Endothelial cell of umbilical vein (primary cell): ENCODE data around the gene SPSB1. TPM values are rescaled to one million over a fixed set of nuclear protein-coding genes. Genes with fewer than 3 reads are reported as not detected.

Experiments used
- BruUV-seq: library from RNA; stranded (reverse); fragments of 400-500 nt; replicated peaks from 2 replicates; lab custom pipeline; 2021; lab: Mats Ljungman, UMichigan
- CTCF ChIA-PET: fragments of 300-600, 350-600 bp; sonication (Branson Sonifier 250); formaldehyde crosslinking; loops from one replicate; lab custom pipeline; 2021; ENCODE audit warnings: antibody characterized with exemption, inconsistent platforms; lab: Charles Lee
- POLR2A ChIA-PET: fragments of 300-600, 350-600 bp; sonication (Branson Sonifier 250); formaldehyde crosslinking; loops from one replicate; lab custom pipeline; 2021; ENCODE audit warnings: antibody characterized with exemption, inconsistent platforms; lab: Charles Lee
- DNase-seq: peaks from one replicate; pipeline ENCODE4 v3.0.0-alpha.2; 2011; ENCODE audit warnings: low read depth, low spot score
- FAIRE-seq: peaks from 2 replicates; lab custom pipeline; 2011; peaks lifted over from hg19 to GRCh38; lab: Jason Lieb, UNC
- H2AFZ ChIP-seq: 2 replicates; pipeline ENCODE4 v1.6.0; 2012; ENCODE audit warnings: low read depth, low read length, control low read depth, inconsistent platforms
- H3K27ac ChIP-seq: 2 replicates; pipeline ENCODE4 v1.5.1; 2011; ENCODE audit warnings: low read depth, mild to moderate bottlenecking, control low read depth, low read length, moderate library complexity; ENCODE audit not compliant: insufficient read depth
- H3K27me3 ChIP-seq, 2 experiments: 2 replicates each; pipeline versions ENCODE4 v1.6.0 to v1.6.1; 2011; ENCODE audit warnings: low read length in 2 of 2, mixed read lengths in 1 of 2; ENCODE audit not compliant: control insufficient read depth in 2 of 2, insufficient read depth in 2 of 2
- H3K36me3 ChIP-seq, 2 experiments: 2 replicates in 1 of 2; 3 replicates in 1 of 2; pipeline ENCODE4 v1.5.1; 2011; ENCODE audit warnings: low read length in 2 of 2, mild to moderate bottlenecking in 1 of 2, moderate library complexity in 1 of 2; ENCODE audit not compliant: control insufficient read depth in 2 of 2, insufficient read depth in 2 of 2; ENCODE audit errors: extremely low read depth in 1 of 2
- H3K4me1 ChIP-seq: 3 replicates; pipeline ENCODE4 v1.5.1; 2011; ENCODE audit warnings: mild to moderate bottlenecking, low read length; ENCODE audit not compliant: control insufficient read depth, insufficient read depth; ENCODE audit errors: extremely low read depth
- H3K4me2 ChIP-seq: 2 replicates; pipeline ENCODE4 v1.6.1; 2011; ENCODE audit warnings: low read length, control low read depth, mixed read lengths; ENCODE audit not compliant: insufficient read depth
- H3K4me3 ChIP-seq, 3 experiments: fragments of 200-600 bp in 1 of 3; sonication (generic), shearing (Covaris generic) in 1 of 3; replicated peaks in 1 of 3; 2 replicates each; pipeline ENCODE4 v1.5.1; 2011 to 2016; ENCODE audit warnings: control low read depth in 3 of 3, low read length in 3 of 3, mild to moderate bottlenecking in 2 of 3, inconsistent platforms in 1 of 3, low read depth in 1 of 3, moderate library complexity in 1 of 3; ENCODE audit not compliant: insufficient read depth in 1 of 3
- H3K79me2 ChIP-seq: 2 replicates; pipeline ENCODE4 v1.6.0; 2012; ENCODE audit warnings: low read length, inconsistent platforms; ENCODE audit not compliant: control insufficient read depth, insufficient read depth
- H3K9ac ChIP-seq: replicated peaks from 2 replicates; pipeline ENCODE3; 2011; ENCODE audit warnings: low read length, control low read depth; ENCODE audit not compliant: insufficient read depth; ENCODE audit errors: extremely low read depth
- H3K9me1 ChIP-seq: replicated peaks from 3 replicates; pipeline ENCODE4 v1.6.0; 2011; ENCODE audit warnings: mild to moderate bottlenecking, low read length; ENCODE audit not compliant: control insufficient read depth, insufficient read depth; ENCODE audit errors: extremely low read depth
- H3K9me3 ChIP-seq: replicated peaks from 2 replicates; pipeline ENCODE4 v1.5.1; 2012; ENCODE audit warnings: low read length, inconsistent platforms; ENCODE audit not compliant: control insufficient read depth, insufficient read depth
- H4K20me1 ChIP-seq: replicated peaks from 2 replicates; pipeline ENCODE3; 2011; ENCODE audit warnings: mild to moderate bottlenecking, low read length; ENCODE audit not compliant: control insufficient read depth, insufficient read depth; ENCODE audit errors: extremely low read depth
- EZH2 ChIP-seq: IDR thresholded peaks from 2 replicates; pipeline ENCODE4 v1.6.1; 2012; ENCODE audit warnings: borderline replicate concordance, low read depth, mild to moderate bottlenecking, moderate library complexity, low read length, inconsistent platforms; ENCODE audit not compliant: severe bottlenecking
- FOS ChIP-seq: IDR thresholded peaks from 2 replicates; pipeline ENCODE4 v1.6.1; 2011; ENCODE audit warnings: mild to moderate bottlenecking, low read length, moderate library complexity, borderline replicate concordance; ENCODE audit not compliant: insufficient read depth
- GATA2 ChIP-seq: IDR thresholded peaks from 2 replicates; pipeline ENCODE4 v1.7.0; 2011; ENCODE audit warnings: low read depth, mild to moderate bottlenecking, moderate library complexity, mixed read lengths, low read length; ENCODE audit not compliant: insufficient read length, insufficient read depth
- JUN ChIP-seq: IDR thresholded peaks from 2 replicates; pipeline ENCODE4 v1.6.1; 2011; ENCODE audit warnings: borderline replicate concordance, low read depth; ENCODE audit not compliant: insufficient read length, insufficient read depth
- MYC ChIP-seq: IDR thresholded peaks from one replicate; pipeline ENCODE4 v1.6.1; 2011; ENCODE audit warnings: mild to moderate bottlenecking, low read depth, low read length
- POLR2A ChIP-seq: IDR thresholded peaks from 2 replicates; pipeline ENCODE4 v1.6.1; 2012; ENCODE audit warnings: low read depth, mild to moderate bottlenecking, control low read depth, low read length
- POLR2AphosphoS5 ChIP-seq: IDR thresholded peaks from 2 replicates; pipeline ENCODE4 v1.6.1; 2012; ENCODE audit warnings: low read depth, mild to moderate bottlenecking, control low read depth, low read length, moderate library complexity; ENCODE audit not compliant: insufficient read depth
- dilution Hi-C: fragments of 300-500 bp; cut with MboI; formaldehyde crosslinking; loops from one replicate; pipeline ENCODE4 v1.15.0; 2019; ENCODE audit warnings: low sequenced_read_pairs; ENCODE audit not compliant: extremely low pct_ligation_motif_present
- intact Hi-C: fragments of 100-400 bp; cut with micrococcal nuclease; formaldehyde crosslinking; loops from one replicate; pipeline ENCODE4 v1.10.0; 2022
- polyA plus RNA-seq, 4 experiments: library from polyadenylated mRNA; depleted of rRNA in 3 of 4; stranded (reverse) in 3 of 4; unstranded in 1 of 4; fragments of >200 nt; gene quantifications; 2 replicates each; pipeline versions ENCODE4 v1.2.1 to v1.2.3, GENCODE V29; 2011 to 2012; ENCODE audit warnings: missing spikeins in 1 of 4
- total RNA-seq: library from RNA; stranded (reverse); gene quantifications from 2 replicates; pipeline ENCODE4 v1.2.3, GENCODE V29; 2021
- TF ChIP-seq, protein P1 (sequence below), 2 donors: IDR thresholded peaks; 1 replicate in 1 of 2; 2 replicates in 1 of 2; pipeline ENCODE4 v1.5.1; 2011; ENCODE audit warnings: low read length in 2 of 2, mild to moderate bottlenecking in 2 of 2, moderate library complexity in 2 of 2, control low read depth in 1 of 2, inconsistent platforms in 1 of 2, low read depth in 1 of 2; ENCODE audit not compliant: insufficient read depth in 1 of 2; ENCODE audit errors: extremely low read depth in 1 of 2
- TF ChIP-seq, protein P2 (sequence below): IDR thresholded peaks from 2 replicates; pipeline ENCODE4 v1.6.1; 2011; ENCODE audit not compliant: insufficient read depth, insufficient read length

SPSB1 gene
- total and polyA plus RNA-seq, 2 donors (not counting 3 experiments of a cell fraction or from before 2014, with no cell fraction given): 41.9 to 61.2 TPM

DNA sequence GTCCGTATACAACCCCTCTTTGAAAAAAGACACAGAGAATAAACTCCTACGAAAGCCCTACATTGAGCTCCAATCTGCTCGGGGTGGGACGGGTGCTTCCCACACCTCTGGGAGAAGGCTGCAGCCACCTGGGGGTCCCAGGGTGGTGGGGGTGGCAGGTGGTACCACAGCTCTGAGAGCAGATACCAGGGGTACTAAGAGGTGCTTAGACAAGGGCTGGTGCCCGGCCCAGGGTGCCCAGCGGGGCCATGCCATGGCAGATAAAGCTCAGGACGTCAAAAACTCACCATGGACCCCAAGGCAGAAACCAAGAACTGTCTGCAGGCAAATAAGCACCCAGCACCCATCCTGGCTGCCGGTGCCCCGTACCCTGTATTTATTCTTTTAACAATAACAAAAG is 75.1 kb downstream of the SPSB1 start:
- BruUV-seq: no TSS peak
- H3K4me2 ChIP-seq: no peak overlapping the region
- no peak overlapping the region for H3K9ac ChIP-seq
- H3K4me3 ChIP-seq: no peak overlapping the region
- peaks cover 14% of the 10 kb centered on the region for H3K4me1 ChIP-seq
- H2AFZ ChIP-seq: no peak overlapping the region
- dilution Hi-C loops: no loop called here
- no peaks in the 10 kb centered on the region for H3K9me3 ChIP-seq
- no peaks in the 10 kb centered on the region for H4K20me1 ChIP-seq
- CTCF ChIA-PET: interaction anchor here (1.1 to 1.4 kb wide), 2 partner anchors 78 to 87 kb away, joined by 4 to 5 read pairs; no protein-coding TSS in a partner anchor
- FAIRE-seq (no peak), DNase-seq (no peak)
- no peak for TF ChIP-seq POLR2A
- no peak for TF ChIP-seq FOS
- no peak for TF ChIP-seq POLR2AphosphoS5
- TF ChIP-seq, protein P1, sequence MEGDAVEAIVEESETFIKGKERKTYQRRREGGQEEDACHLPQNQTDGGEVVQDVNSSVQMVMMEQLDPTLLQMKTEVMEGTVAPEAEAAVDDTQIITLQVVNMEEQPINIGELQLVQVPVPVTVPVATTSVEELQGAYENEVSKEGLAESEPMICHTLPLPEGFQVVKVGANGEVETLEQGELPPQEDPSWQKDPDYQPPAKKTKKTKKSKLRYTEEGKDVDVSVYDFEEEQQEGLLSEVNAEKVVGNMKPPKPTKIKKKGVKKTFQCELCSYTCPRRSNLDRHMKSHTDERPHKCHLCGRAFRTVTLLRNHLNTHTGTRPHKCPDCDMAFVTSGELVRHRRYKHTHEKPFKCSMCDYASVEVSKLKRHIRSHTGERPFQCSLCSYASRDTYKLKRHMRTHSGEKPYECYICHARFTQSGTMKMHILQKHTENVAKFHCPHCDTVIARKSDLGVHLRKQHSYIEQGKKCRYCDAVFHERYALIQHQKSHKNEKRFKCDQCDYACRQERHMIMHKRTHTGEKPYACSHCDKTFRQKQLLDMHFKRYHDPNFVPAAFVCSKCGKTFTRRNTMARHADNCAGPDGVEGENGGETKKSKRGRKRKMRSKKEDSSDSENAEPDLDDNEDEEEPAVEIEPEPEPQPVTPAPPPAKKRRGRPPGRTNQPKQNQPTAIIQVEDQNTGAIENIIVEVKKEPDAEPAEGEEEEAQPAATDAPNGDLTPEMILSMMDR (IDR thresholded peaks at IDR 0.05; ENCODE audit: extremely low read depth in 1 of 2, insufficient read depth in 1 of 2, low read depth in 1 of 2, low read length in 2 of 2): no peak
- TF ChIP-seq JUN: no peak
- TF ChIP-seq GATA2: no peak
- TF ChIP-seq MYC: no peak
- TF ChIP-seq, protein P2, sequence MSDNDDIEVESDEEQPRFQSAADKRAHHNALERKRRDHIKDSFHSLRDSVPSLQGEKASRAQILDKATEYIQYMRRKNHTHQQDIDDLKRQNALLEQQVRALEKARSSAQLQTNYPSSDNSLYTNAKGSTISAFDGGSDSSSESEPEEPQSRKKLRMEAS: no peak
- TF ChIP-seq EZH2: no peak
- POLR2A ChIA-PET: no interaction called here
- peaks cover 6 to 31% of the 10 kb centered on the region in 2 experiments for H3K36me3 ChIP-seq
- no peaks in the 10 kb centered on the region for H3K27me3 ChIP-seq
- no peak overlapping the region for H3K27ac ChIP-seq
- intact Hi-C loops: no loop called here
- peaks cover 12% of the 10 kb centered on the region for H3K79me2 ChIP-seq
- H3K9me1 ChIP-seq: no peaks in the 10 kb centered on the region
